HG03066 (cell line): ENCODE measurements around the gene BEST1.
"Not testable (repeated sequence)": the region's sequence is repeated elsewhere in the genome, so short reads cannot be mapped to it uniquely, and the experiment has no call there.

ENCODE experiments used
- ATAC-seq: cut with Tn5 transposase; IDR thresholded peaks from one replicate; pipeline ENCODE4 v1.9.1; 2021; ENCODE audit warnings: low read depth; ENCODE audit not compliant: unreplicated experiment

BEST1 gene

DNA sequence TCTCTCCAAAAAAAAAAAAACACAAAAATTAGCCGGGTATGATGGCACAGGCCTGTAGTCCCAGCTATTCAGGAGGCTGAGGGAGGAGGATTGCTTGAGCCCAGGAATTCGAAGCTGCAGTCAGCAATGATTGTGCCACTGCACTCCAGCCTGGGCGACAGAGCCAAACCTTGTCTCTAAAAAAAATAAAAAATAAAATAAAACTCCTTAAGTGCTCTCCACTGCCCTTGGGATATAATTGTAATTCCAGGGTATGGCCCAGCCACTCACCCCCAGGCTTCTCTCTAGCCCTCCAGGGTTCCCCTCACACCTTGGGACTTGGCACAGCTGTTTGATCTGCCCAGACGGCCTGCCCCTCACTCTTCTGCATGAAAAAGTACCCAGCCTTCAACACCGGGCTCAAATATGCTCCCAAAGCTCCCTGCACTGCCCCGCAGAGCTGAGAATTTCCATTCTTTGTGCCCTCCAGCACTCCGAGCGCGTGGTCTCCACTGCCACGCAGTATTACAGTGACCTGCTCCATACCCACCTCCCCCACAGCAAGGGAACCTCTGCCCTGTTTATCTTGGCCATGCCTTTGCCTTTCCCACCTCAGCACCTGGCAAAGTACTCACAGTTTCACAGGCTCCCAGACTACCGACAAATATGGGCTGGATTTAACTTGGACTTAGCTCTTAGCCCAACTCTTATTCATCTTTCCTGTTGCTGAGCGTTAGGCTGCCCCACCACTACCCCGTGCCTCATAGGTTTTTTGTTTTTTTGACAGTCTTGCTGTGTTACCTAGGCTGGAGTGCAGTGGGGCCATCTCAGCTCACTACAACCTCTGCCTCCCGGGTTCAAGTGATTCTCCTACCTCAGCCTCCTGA is 24.8 kb downstream of the BEST1 start:
- ATAC-seq, result no peak

DNA sequence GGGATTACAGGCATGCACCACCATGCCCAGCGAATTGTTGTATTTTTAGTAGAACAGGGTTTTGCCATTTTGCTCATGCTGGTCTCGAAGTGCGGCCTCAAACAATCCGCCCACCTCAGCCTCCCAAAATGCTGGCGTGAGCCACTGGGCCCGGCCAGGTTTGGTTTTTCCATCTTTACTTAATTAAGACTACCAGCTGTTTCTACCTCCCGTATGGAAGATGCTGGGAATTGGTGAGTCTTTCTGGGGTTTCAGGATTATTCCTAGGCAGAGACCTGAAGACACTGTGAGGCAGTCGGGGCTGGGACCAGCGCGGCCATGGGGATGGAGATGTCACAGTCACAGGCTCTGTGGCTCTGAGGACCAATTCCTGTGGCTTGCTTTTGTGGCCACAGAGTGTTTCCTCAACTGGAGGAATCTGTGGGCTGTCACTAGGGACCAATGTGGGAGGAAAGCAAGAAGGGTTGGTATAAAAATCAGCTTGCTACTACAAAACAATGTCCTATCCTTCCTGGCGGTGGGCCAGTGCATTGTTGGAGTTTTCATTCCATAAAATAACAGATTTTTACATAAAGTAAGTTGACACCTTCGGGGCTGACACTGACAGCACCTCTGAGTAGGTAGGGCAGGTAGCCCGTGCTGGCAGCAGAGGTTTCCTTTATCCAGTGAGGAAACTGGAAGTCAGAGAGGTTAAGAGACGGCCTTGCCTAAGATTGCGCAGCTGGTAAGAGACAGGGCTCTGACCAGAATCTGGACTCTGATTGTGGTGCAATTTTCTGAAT is 25.7 kb downstream of the BEST1 start:
- no peak for ATAC-seq

DNA sequence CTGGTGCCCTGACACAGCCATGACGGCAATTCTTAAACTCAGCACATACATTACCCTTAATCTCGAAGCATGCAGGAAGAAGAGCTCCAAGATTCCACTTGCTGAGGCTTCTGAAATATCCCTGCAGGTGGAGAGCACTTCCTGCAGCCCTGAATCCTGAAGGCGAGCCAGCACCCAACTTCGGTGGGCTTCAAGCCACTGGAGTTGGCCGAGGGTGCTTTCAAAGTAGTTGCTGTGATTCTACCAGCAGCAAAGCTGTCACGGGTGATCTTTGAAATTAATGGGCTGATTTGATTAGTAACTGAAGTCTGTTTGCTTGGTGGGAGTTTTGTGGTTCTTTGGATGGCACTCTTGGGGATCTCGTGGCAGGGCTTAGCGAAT is 26.3 kb downstream of the BEST1 start:
- no peak for ATAC-seq

DNA sequence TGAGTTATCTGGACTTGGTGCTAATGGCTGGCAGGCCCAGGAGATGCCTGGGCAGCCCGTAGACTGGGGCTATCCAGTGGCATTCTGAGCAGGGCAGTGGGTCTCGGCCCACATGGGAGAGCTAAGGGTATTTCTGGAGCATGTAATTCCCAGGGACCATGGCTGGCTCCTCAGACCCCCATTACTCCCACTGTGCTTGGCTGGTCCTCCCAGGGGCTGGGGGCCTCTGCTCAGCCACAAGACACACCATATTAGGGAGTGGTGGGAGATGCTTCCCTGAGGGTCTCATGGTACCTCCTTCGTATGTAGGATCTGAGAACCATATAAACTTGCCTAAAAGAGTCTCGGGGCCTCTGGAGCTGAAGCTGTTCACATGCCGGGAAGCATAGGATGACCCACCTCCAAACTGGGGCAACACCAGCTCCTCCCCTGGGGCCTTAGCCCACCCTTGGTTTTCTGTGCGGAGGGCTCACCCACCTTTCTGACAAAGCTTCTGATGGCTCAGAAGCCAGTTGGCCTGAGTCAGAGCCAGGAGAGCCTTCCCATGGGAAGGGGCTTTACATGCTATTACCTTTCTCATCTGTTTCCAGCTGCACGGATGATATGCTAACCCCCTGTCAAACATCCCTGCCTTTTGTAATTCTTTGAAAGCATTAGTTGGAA is 26.8 kb downstream of the BEST1 start:
- ATAC-seq, result no peak

DNA sequence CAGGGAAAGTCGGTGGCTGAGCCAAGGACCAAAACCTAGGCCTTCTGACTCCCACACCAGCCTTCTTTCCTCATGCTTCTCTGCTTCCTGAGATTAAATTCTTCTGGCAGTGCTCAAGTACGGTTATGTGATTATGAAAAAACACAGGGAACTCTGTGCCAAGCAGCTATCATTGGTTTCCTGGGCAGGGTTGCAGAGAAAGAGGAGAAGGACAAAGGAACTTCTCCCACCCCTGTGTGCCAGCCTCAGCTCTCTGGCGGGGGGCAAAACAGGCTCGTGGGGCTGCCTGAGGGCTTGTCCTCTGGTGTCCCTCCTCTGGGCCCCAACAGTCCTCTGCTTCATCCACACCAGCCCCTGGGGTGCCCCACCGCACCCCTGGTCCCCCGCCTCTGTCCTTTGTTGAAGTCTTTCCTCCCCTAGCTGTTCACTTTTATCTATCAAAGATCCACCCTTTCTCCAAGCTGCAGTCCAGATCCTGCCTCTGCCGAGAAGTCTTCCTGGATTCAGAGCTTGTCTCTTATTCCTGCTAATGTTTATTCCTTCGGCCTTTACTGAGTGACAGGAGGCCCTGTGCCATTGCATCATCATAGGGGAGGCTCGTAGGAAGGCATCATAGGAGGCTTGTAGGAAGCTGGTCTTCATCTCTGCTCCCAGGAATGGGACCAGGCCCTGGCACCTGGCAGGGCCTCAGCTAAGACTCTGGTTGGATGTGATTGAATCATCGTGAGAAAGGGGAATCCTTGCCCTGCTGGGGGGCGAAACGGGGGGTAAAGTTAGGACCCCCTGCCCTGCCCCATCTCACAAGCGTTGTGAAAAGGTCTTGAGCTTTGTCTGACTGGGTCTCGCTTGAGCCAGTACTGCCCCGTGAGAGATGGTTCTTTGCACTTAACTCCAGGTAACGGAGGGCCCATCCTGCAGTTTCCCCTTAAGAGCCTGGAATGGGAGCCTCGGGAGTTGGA is 28.8 kb downstream of the BEST1 start:
- no peak for ATAC-seq

DNA sequence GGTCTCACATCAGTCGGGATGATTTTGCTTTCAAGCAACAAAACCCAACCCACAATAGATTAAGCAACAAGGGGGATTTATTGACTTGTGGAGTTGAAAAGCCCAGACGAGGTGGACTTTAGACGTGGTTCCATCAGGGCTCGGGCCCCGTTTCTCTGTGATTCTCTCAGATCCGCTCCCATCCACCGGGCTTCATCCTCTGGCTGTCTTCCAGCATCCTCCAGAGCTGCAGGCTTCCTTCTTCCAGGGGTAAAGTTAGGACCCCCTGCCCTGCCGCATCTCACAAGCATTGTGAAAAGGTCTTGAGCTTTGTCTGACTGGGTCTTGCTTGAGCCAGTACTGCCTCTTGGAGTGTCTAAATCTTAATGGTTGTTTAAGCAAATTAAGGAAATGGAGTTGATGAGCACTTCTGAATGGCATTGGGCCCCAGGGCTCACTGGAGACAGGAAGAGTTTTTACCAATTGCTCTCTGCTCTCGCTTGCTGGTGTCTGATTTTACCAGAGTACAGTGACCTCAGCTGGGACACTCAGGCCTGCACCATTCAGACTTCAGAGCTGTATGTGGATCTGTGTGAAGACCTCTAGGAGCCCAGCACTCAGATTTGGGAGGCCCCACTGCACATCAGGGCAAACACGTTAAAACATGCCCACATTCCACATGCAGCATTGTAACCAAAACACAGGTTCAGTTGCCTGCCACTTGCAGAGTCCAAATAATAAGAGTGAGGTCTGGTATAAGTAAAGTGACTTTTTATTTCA is 30.8 kb downstream of the BEST1 start:
- ATAC-seq, result no peak

DNA sequence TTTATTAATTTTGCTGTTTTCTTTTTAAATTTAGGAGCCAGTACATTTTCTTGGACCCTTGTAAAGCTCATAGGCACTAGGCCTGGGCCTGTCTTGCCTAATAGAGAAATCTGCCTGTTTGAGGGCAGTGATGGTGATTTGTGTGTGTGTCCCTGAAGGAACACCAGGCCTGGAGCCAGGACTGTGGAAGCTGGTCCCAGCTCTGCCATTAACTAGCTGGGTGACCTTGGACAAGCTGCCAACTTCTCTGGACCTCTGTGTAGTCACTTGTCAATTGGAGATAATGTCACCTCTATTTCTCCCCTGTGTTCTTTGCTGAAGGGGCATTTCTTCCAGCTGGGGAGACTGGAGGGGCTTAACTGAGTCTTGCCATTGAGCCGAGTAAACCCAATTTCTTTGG is 33.3 kb downstream of the BEST1 start:
- ATAC-seq, result no peak

DNA sequence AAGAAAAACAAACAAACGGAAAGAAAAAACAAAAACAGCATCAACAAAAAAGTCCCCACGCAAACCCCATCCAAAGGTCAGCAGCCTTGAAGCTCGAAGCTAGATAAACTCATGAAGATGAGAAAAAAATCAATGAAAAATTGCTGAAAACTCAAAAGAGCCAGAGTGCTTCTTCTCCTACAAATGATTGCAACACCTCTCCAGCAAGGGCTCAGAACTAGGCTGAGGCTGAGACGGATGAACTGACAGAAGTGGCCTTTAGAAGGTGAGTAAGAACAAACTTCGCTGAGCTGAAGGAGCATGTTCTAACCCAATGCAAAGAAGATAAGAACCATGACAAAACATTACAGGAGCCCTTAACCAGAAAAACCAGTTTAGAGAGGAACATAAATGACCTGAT is 35.7 kb downstream of the BEST1 start:
- ATAC-seq, result no peak

DNA sequence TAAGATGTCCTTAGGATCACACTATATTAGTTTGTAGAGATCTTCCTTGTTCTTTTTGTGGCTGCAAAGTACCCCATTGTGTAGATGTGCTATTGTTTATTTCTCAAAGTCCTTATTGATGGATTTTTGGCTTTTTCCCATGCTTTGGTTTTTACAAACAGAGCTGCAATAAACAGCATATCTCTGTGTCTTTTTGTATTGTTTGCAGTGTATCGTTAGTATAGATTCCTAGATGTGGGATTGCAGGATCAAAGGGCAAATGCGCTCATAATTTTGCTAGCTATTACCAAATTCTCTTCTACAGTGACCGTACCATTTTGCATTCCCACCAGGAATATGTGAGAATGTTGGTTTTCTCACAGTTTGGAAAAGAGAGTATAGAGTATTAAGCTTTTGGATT is 44.8 kb downstream of the BEST1 start:
- no peak for ATAC-seq

DNA sequence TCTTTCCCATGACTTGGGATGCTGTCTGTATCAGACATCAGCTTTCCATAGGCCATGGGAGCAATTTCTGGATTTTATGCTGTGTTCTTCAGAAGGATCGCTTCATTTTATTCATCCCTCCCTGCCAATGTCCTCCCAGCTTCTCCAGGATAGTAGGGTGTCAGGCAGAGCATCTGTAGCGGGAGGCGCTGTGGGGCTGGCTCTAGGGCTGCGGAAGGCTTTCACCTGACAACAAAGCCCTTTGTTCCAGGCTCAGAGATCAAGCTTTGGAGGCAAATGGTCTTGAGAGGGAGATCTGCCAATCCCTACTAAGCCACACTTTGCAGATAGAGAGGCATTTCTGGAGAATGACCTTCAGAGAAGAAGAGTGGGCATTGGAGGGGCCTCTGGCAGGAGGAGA is 46.8 kb downstream of the BEST1 start:
- ATAC-seq, result no peak

DNA sequence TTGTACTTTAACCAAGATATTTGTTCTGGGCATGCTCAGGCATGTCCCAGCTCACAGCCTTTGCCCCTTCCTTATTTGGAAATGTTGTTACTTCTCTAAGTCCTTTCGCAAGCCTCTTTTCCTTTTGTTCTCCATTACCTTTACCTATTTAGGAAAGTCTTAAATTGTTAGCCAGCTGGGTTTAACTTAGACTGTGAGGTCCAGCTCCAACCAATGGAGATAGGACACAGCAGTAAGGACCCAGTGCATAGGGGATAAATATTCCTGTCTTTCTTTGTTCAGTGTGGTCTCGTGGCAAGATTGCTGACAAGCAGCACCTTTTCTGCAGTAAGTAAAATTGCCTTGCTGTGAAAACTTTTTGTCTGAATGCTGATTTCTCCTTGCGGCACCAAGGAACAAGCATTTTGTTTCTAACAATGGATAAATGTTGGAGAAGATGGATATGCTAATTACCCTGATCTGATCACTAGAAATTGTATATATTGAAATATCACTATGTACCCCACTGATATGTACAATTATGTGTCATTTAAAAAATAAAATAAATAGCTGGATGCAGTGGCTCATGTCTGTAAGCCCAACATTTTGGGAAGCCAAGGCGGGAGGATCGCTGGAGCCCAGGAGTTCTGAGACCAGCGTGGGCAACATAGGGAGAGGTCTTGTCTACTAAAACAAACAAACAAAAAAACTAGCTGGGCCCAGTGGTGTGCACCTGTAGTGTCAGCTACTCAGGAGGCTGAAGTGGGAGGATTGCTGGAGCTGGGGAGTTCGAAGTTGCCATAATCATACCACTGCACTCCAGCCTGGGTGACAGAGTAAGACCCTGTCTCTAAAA is 49.2 kb downstream of the BEST1 start:
- no peak for ATAC-seq

DNA sequence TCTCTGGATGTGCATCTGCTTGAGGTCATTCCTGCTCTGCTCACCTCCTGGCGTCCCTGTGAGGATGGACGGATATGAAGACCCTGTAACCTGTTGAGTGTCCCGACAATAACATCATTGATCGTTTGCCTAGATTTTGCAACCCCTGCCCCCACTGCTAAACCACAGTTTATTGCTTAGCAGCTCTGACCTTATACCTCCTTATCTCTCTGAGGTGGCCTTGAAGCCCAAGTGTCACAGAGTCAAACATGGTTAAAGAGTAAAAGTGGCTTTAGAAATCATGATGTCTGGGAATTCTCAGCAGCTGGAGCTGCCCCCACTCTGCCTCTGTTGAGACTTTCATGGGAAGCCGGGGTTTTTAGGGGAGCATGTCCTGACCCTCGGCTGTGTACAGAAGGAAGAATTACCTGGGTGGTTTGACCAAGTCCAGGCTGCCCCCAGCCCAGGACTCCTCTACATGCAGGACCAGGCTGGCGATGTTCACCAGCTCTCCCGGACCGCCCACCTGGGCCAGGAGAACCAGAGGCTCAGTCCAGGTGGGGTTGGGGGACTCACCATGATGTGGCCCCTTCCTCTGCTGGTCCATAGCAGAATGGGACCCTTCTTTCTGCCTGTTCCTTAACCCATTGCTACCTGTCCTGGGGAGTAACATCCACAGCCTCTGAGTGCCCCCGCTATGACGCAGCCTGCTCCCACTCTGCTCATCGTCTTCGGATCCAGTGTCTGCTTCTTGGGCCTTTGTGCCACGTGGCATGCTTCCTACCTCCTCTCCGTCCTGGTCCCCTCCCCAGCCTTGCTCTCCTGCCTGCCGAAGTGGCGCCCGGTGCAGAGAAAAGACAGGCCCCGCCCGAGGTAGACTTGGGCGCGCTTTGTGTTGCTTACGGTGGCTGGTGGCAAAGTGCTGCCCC is 50.6 kb downstream of the BEST1 start:
- no peak for ATAC-seq

DNA sequence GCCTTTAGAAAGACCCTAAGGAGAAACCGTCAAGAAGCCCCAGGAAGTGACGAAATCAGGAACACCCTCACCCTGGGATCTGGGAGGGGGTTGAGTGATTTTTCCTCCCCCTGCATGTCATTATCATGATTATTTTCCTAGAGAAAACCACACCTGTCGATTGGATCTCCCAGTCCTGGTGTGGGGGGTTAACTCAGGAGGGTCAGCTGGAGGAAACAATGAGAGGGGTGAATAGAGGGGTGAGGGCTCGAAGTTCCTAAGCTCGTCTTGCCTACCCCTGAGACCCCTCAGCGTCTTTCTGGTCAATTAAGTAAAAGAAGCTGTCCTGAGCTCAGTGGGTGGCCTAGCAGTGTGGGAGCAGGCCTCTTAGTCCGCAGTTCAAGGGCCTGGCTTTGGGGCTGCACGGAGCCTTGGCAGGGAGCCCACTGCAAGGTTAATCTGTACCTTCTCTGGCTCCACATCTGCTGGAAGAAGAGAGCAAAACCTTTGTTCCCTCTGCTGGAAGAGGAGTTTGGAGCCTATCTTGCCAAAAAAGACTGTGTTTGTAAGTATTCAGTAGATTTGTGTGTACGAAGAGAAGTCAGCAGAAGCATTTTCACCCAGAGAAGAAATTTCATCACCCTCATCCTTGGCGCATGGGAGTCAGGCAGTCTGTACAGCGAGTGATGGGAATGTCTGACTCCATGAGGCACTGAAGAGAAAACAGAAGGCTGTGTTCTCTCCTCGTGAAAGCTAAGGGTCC is 51.5 kb downstream of the BEST1 start:
- ATAC-seq, result no peak

DNA sequence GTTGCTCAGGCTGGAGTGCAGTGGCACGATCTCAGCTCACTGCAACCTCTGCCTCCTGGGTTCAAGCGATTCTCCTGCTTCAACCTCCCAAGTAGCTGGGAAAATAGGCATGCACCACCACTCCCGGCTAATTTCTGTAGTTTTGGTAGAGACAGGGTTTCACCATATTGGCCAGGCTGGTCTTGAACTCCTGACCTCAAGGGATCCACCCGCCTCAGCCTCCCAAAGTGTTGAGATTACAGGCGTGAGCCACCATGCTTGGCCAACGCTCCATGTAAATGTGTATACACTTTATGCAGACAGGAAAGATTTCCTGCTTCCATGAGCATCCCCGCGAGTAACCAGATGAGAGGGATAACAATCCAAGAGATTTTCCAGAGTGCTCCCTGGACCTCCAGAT is 52.1 kb downstream of the BEST1 start:
- ATAC-seq, result not testable (repeated sequence)

DNA sequence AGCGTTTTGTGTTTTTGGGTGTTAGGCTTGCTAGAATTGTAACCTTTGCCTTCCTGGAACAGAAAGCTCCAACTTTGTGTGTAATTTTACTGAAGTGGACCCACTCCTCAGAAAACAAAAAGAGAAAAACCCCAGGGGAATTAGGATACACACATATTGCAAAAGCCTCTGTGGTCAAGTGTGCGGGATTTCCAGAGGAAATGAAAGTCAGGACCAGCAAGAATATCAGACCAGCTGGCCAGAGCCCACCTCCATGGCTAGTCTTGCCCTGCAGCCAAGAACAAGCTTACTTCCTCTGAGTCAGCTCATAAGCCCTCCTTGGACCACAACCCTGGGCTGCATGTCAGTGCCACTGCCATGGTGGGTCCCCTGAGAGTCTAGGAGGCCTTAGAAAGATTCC is 54.3 kb downstream of the BEST1 start:
- no peak for ATAC-seq

DNA sequence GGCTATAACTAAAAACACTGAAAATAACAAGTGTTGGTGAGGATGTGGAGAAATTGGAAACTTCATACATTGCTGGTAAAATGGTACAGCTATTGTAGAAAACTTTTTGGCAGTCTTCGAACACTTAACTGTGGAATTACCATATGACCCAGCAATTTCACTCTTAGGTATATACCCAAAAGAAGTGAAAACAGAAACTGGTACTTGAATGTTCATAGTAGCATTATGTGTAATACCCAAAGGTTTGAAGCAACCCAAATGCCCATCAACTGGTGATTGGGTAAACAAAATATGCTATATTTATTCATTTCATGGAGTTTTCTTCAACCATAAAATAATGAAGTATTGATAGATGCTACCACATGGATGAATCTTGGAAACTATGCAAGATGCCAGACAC is 58.0 kb downstream of the BEST1 start:
- no peak for ATAC-seq

DNA sequence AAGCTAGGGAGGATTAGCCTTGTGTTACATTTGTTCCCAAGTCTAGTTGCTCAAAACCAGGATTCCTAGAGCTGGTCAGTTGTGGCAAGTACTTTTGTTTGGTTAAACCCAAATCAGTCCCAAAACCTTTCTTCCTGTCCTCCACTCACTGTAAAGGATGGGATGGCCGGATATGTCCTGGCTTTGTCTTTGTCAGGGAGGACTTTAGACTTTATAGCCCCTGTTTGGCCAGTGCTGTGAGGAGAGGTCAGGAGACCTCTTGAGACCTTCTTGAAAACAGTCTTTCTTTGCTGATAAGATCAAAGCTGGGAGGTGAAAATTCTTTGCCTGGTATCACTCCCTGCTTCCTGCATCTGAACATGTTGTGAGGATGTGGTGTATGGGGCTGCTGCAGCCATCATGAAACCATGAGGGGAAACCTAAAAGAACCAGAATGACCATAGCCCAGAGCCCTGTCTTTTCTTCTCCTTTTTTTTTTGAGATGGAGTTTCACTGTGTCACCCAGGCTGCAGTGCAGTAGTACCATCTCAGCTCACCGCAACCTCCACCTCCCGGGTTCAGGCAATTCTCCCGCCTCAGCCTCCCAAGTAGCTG is 60.9 kb downstream of the BEST1 start:
- ATAC-seq, result no peak
